Kidney epithelial cell (primary cell): ENCODE results near the gene BCAS3. TPM values are rescaled to one million over a fixed set of nuclear protein-coding genes. Genes with fewer than 3 reads are reported as not detected.

Experiments
- DNase-seq: peaks from one replicate; pipeline ENCODE4 v3.0.0-alpha.2; 2010; ENCODE audit warnings: low read depth
- H3K27me3 ChIP-seq: 2 replicates; pipeline ENCODE4 v1.6.0; 2011; ENCODE audit warnings: low read length; ENCODE audit not compliant: control insufficient read depth, insufficient read depth
- H3K36me3 ChIP-seq: 2 replicates; pipeline ENCODE4 v1.5.1; 2011; ENCODE audit warnings: low read length; ENCODE audit not compliant: control insufficient read depth, insufficient read depth
- H3K4me3 ChIP-seq: 2 replicates; pipeline ENCODE4 v1.5.1; 2011; ENCODE audit warnings: low read depth, mild to moderate bottlenecking, control low read depth, low read length
- CTCF ChIP-seq: IDR thresholded peaks from 2 replicates; pipeline ENCODE4 v1.5.1; 2011; ENCODE audit warnings: mild to moderate bottlenecking, moderate library complexity, low read length, control low read depth, inconsistent platforms; ENCODE audit not compliant: insufficient read depth, poor library complexity, severe bottlenecking
- total RNA-seq: library from RNA; depleted of rRNA; stranded (reverse); fragments of >200 nt; gene quantifications from 2 replicates; pipeline ENCODE4 v1.2.3, GENCODE V29; 2015

The BCAS3 gene
- total RNA-seq, 1 donor from 2014 or later, result 26.7 TPM

DNA sequence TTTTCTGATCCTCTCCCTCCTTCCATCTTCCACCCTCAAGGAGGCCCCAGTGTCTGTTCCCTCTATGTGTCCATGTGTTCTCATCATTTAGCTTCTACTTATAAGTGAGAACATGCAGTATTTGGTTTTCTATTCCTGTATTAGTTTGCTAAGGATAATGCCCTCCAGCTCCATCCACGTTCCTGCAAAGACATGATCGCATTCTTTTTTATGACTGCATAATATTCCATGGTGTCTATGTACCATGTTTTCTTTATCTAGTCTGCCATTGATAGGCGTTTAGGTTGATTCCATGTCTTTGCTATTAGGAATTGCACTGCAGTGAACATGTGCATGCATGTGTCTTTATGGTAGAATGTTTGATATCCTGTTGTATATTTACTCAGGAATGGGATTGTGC, 275.1 kb downstream of the BCAS3 start:
- no peak for TF ChIP-seq CTCF

DNA sequence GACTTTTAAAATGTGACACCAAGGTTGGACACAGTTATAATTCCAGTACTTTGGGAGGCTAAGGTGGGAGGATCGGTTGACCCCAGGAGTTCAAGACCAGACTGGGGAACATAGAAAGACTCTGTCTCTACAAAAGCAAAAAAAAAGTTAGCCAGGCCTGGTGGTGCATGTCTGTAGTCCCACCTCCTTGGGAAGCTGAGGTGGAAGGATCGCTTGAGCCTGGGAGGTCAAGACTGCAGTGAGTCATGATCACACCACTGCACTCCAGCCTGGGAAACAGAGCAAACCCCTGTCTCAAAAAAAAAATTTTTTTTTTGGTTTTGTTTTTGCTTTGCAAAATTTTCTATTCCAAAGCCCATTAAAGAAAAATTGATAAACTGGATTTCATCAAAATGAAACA, 281.4 kb downstream of the BCAS3 start:
- no peak for TF ChIP-seq CTCF
- Histone ChIP-seq H3K4me3 (no peak overlapping the region), H3K36me3 (no peaks in the 10 kb centered on the region), H3K27me3 (no peaks in the 10 kb centered on the region)
- no peak for DNase-seq

More for the DNA sequence above, 275.1 kb downstream of the BCAS3 start:
- no peaks in the 10 kb centered on the region for H3K36me3 ChIP-seq
- H3K27me3 ChIP-seq, result no peaks in the 10 kb centered on the region
- no peak for DNase-seq
- no peak overlapping the region for H3K4me3 ChIP-seq

DNA sequence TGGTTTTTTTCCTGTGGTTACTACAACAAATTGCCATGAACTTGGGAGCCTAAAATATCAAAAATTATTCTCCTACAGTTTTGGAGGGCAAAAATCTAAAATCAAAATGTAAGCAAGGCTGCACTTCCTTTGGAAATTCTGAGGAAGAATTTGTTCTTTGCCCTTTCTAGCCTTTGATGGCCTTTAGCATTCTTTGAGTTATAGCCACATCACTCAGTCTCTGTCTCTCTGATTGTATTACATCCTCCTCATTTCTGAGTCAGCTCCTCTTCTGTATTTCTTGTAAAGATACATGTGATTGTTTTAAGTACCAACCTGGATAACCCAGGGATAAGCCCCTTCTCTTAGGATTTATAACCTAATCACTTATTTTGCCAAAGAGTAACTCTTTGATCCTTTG, 282.0 kb downstream of the BCAS3 start:
- H3K4me3 ChIP-seq, result no peak overlapping the region
- no peaks in the 10 kb centered on the region for H3K27me3 ChIP-seq
- no peaks in the 10 kb centered on the region for H3K36me3 ChIP-seq
- TF ChIP-seq CTCF, result no peak
- no peak for DNase-seq

GRCh38 chr17:60960398-60961065, 282.9 kb downstream of the BCAS3 start:
- H3K4me3 ChIP-seq, result no peak overlapping the region
- H3K36me3 ChIP-seq, result no peaks in the 10 kb centered on the region
- TF ChIP-seq CTCF, result no peak
- no peak for DNase-seq
- no peaks in the 10 kb centered on the region for H3K27me3 ChIP-seq

DNA sequence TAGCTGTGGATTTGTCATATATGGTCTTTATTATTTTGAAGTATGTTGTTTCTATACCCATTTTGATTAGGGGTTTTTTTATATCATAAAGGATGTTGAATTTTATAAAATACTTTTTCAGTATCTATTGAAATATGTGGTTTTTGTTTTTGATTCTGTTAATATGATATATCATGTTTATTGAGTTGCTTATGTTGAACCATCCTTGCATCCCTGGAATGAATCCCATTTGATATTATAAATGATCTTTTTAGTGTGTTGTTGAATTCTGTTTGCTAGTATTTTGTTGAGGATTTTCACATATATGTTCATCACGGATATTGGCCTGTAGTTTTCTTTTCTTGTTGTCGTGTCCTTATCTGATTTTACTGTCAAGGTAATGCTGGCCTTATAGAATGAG, 286.5 kb downstream of the BCAS3 start:
- no peak for DNase-seq
- TF ChIP-seq CTCF, result no peak
- H3K4me3 ChIP-seq, result no peak overlapping the region
- no peaks in the 10 kb centered on the region for H3K27me3 ChIP-seq
- no peaks in the 10 kb centered on the region for H3K36me3 ChIP-seq

DNA sequence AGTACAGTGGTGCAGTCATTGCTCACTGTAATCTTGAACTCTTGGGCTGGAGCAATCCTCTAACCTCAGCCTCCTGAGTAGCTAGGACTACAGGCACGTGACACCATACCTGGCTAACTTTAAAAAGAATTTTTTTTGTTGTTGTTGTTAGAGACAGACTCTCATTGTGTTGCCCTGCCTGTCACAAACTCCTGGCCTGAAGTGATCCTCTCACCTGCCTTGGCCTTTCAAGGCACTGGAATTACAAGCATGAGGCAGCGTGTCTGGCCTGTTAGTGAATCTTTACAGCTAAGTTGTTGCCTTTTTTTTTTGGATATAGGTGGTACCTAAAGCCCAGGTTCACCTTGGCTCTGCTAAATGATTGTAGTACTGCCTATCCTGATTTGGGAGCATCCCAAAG, 290.6 kb downstream of the BCAS3 start:
- no peak overlapping the region for H3K4me3 ChIP-seq
- DNase-seq, result no peak
- TF ChIP-seq CTCF, result no peak
- H3K27me3 ChIP-seq, result no peaks in the 10 kb centered on the region
- no peaks in the 10 kb centered on the region for H3K36me3 ChIP-seq
